ENCODE results near the gene EXOC5.

DNA sequence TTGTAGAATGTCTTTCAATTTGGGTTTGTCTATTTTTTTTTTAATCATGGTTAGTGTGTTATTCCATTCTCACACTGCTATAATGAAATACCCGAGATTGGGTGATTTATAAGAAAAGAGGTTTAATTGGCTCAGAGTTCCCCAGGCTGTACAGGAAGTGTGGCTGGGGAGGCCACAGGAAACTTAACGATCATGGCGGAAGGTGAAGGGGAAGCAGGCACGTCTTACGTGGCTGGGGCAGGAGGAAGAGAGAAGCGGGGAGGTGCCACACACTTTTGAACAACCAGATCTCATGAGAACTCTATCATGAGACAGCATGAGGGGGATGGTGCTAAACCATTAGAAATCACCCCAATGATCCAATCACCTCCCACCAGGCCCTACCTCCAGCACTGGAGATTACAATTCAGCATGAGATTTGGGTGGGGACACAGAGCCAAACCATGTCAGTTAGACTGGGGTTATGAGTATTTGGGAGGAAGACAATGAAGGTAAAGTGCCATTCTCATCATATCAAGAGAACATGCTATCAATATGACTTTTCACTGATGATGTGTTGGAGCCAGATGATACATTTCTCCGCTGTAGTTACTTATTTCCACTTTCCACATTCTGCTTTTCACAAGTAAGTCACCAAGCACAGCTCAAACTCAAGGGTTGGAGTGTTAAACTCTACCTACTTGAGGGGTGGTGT, 45.8 kb upstream of the EXOC5 start:
- TF ChIP-seq, protein P1, sequence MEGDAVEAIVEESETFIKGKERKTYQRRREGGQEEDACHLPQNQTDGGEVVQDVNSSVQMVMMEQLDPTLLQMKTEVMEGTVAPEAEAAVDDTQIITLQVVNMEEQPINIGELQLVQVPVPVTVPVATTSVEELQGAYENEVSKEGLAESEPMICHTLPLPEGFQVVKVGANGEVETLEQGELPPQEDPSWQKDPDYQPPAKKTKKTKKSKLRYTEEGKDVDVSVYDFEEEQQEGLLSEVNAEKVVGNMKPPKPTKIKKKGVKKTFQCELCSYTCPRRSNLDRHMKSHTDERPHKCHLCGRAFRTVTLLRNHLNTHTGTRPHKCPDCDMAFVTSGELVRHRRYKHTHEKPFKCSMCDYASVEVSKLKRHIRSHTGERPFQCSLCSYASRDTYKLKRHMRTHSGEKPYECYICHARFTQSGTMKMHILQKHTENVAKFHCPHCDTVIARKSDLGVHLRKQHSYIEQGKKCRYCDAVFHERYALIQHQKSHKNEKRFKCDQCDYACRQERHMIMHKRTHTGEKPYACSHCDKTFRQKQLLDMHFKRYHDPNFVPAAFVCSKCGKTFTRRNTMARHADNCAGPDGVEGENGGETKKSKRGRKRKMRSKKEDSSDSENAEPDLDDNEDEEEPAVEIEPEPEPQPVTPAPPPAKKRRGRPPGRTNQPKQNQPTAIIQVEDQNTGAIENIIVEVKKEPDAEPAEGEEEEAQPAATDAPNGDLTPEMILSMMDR (IDR thresholded peaks at IDR 0.05): no peak
- TF ChIP-seq POLR2A (IDR thresholded peaks at IDR 0.05): no peak

Measured in suprapubic skin (tissue), 3 donors.